DOHH2 (cell line): ENCODE measurements around the gene NEU1.

Source experiments
- CTCF ChIP-seq: fragments of 200-600 bp; sonication (generic); IDR thresholded peaks from one replicate; pipeline ENCODE4 v1.5.1; 2014; ENCODE audit warnings: antibody characterized with exemption, mild to moderate bottlenecking, low read depth, low read length; ENCODE audit not compliant: poor library complexity, severe bottlenecking
- EZH2phosphoT487 ChIP-seq: fragments of 200-600 bp; sonication (generic); IDR thresholded peaks from 2 replicates; pipeline ENCODE4 v1.6.1; 2017; ENCODE audit warnings: borderline replicate concordance, mild to moderate bottlenecking, antibody characterized with exemption, low read length, moderate library complexity, mixed read lengths

GRCh38 chr6:31888276-31889258 lies 25.9 kb upstream of the NEU1 start:
- peak; percentile 97 for TF ChIP-seq CTCF
- no peak for TF ChIP-seq EZH2phosphoT487
